A673 (cell line): ENCODE results near the gene ITGB8. TPM values are rescaled to one million over a fixed set of nuclear protein-coding genes. Genes with fewer than 3 reads are reported as not detected.
A peak's percentile ranks its signal among the peaks of the same experiment; 100 is the strongest.

ENCODE experiments used
- BruUV-seq: library from RNA; stranded (reverse); fragments of 400-500 nt; replicated peaks from 2 replicates; lab custom pipeline; 2021; lab: Mats Ljungman, UMichigan
- CTCF ChIA-PET: fragments of 300-600 bp; sonication (Branson Sonifier 250); formaldehyde crosslinking; loops from one replicate; lab custom pipeline; 2022; ENCODE audit warnings: antibody characterized with exemption; lab: Charles Lee
- POLR2A ChIA-PET: fragments of 300-600 bp; sonication (Branson Sonifier 250); formaldehyde crosslinking; loops from one replicate; lab custom pipeline; 2022; ENCODE audit warnings: antibody characterized with exemption; ENCODE audit not compliant: low non-redundant PET; lab: Charles Lee
- DNase-seq: peaks from one replicate; pipeline ENCODE4 v3.0.0-alpha.2; 2015; ENCODE audit warnings: low spot score
- H3K27ac ChIP-seq: fragments of 200-600 bp; sonication (generic); 2 replicates; pipeline ENCODE4 v1.5.1; 2016; ENCODE audit warnings: mixed run types, low read depth, mild to moderate bottlenecking, mixed read lengths, antibody characterized with exemption, low read length; ENCODE audit not compliant: poor library complexity, severe bottlenecking
- H3K27me3 ChIP-seq: fragments of 200-600 bp; sonication (generic); replicated peaks from 2 replicates; pipeline ENCODE4 v1.6.1; 2017; ENCODE audit warnings: mixed run types, low read depth, mild to moderate bottlenecking, mixed read lengths, antibody characterized with exemption, low read length; ENCODE audit not compliant: insufficient read depth, poor library complexity
- H3K36me3 ChIP-seq: fragments of 200-600 bp; sonication (generic); 2 replicates; pipeline ENCODE4 v1.6.1; 2016; ENCODE audit warnings: mixed run types, mild to moderate bottlenecking, mixed read lengths, antibody characterized with exemption, low read length; ENCODE audit not compliant: insufficient read depth, poor library complexity, severe bottlenecking
- H3K4me1 ChIP-seq: fragments of 200-600 bp; sonication (generic); 2 replicates; pipeline ENCODE4 v1.6.1; 2017; ENCODE audit warnings: mixed run types, mild to moderate bottlenecking, mixed read lengths, antibody characterized with exemption, low read length; ENCODE audit not compliant: insufficient read depth, poor library complexity, severe bottlenecking
- H3K4me3 ChIP-seq: fragments of 200-600 bp; sonication (generic); 2 replicates; pipeline ENCODE4 v1.5.1; 2016; ENCODE audit warnings: low read depth, mixed run types, mild to moderate bottlenecking, mixed read lengths, low read length; ENCODE audit not compliant: poor library complexity, severe bottlenecking
- H3K9me3 ChIP-seq: fragments of 200-600 bp; sonication (generic); 2 replicates; pipeline ENCODE4 v1.6.1; 2016; ENCODE audit warnings: mixed run types, low read depth, mild to moderate bottlenecking, mixed read lengths, antibody characterized with exemption, low read length; ENCODE audit not compliant: poor library complexity, severe bottlenecking
- EZH2 ChIP-seq: fragments of 200-600 bp; sonication (generic); IDR thresholded peaks from 2 replicates; pipeline ENCODE4 v1.6.1; 2017; ENCODE audit warnings: borderline replicate concordance, low read depth, mild to moderate bottlenecking, mixed read lengths, antibody characterized with exemption, low read length; ENCODE audit not compliant: poor library complexity, severe bottlenecking
- intact Hi-C: fragments of 100-400 bp; cut with micrococcal nuclease; formaldehyde crosslinking; loops from one replicate; pipeline ENCODE4 v1.10.0; 2022; ENCODE audit not compliant: unreplicated experiment
- total RNA-seq: library from RNA; stranded (reverse); gene quantifications from 2 replicates; pipeline ENCODE4 v1.2.3, GENCODE V29; 2021
- TF ChIP-seq, protein P1 (sequence below): fragments of 300-800, 200-600 bp; sonication (generic); conservative IDR thresholded peaks from 2 replicates; pipeline ENCODE4 v1.5.1; 2017; ENCODE audit warnings: low read depth, mild to moderate bottlenecking, antibody characterized with exemption, low read length, moderate library complexity, mixed read lengths

ITGB8 gene
- total RNA-seq, 1 experiment from 2014 or later: 1.3 TPM

- H3K36me3 ChIP-seq: no peaks in the 10 kb centered on the region
- BruUV-seq: no TSS peak
These were observed 64.8 kb downstream of the ITGB8 start for GRCh38 chr7:20395511-20395910.

GRCh38 chr7:20399521-20399920, 68.8 kb downstream of the ITGB8 start:
- DNase-seq: peak; percentile 34
- intact Hi-C loops: no loop called here
- no peak for TF ChIP-seq EZH2
- TF ChIP-seq, protein P1, sequence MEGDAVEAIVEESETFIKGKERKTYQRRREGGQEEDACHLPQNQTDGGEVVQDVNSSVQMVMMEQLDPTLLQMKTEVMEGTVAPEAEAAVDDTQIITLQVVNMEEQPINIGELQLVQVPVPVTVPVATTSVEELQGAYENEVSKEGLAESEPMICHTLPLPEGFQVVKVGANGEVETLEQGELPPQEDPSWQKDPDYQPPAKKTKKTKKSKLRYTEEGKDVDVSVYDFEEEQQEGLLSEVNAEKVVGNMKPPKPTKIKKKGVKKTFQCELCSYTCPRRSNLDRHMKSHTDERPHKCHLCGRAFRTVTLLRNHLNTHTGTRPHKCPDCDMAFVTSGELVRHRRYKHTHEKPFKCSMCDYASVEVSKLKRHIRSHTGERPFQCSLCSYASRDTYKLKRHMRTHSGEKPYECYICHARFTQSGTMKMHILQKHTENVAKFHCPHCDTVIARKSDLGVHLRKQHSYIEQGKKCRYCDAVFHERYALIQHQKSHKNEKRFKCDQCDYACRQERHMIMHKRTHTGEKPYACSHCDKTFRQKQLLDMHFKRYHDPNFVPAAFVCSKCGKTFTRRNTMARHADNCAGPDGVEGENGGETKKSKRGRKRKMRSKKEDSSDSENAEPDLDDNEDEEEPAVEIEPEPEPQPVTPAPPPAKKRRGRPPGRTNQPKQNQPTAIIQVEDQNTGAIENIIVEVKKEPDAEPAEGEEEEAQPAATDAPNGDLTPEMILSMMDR: no peak
- H3K4me1 ChIP-seq: no peaks in the 10 kb centered on the region
- H3K36me3 ChIP-seq: no peaks in the 10 kb centered on the region
- H3K9me3 ChIP-seq: no peaks in the 10 kb centered on the region
- no TSS peak for BruUV-seq
- CTCF ChIA-PET: no interaction called here
- POLR2A ChIA-PET: no interaction called here
- H3K4me3 ChIP-seq: no peak overlapping the region
- H3K27ac ChIP-seq: no peak overlapping the region
- no peaks in the 10 kb centered on the region for H3K27me3 ChIP-seq

More at GRCh38 chr7:20395511-20395910, 64.8 kb downstream of the ITGB8 start:
- no peak overlapping the region for H3K27ac ChIP-seq
- no peaks in the 10 kb centered on the region for H3K4me1 ChIP-seq
- no peaks in the 10 kb centered on the region for H3K9me3 ChIP-seq
- no peak for TF ChIP-seq EZH2
- TF ChIP-seq, protein P1: no peak
- POLR2A ChIA-PET: no interaction called here
- intact Hi-C loops: no loop called here
- CTCF ChIA-PET: no interaction called here
- DNase-seq: no peak
- H3K27me3 ChIP-seq: no peaks in the 10 kb centered on the region
- H3K4me3 ChIP-seq: no peak overlapping the region

- CTCF ChIA-PET: no interaction called here
- TF ChIP-seq, protein P1: no peak
- TF ChIP-seq EZH2: no peak
- Histone ChIP-seq H3K4me1 (no peaks in the 10 kb centered on the region), H3K27me3 (no peaks in the 10 kb centered on the region), H3K27ac (no peak overlapping the region), H3K4me3 (no peak overlapping the region), H3K9me3 (no peaks in the 10 kb centered on the region), H3K36me3 (no peaks in the 10 kb centered on the region)
- BruUV-seq: no TSS peak
- intact Hi-C loops: no loop called here
- POLR2A ChIA-PET: no interaction called here
- DNase-seq: no peak
These were observed 71.4 kb downstream of the ITGB8 start for GRCh38 chr7:20401861-20402746.
